PC-3 (cell line): ENCODE measurements around the gene SLC52A1.

Experiments used
- EZH2 ChIP-seq: fragments of 300-600 bp; sonication (generic); IDR thresholded peaks from one replicate; pipeline ENCODE4 v1.6.1; 2017; ENCODE audit warnings: antibody characterized with exemption, mild to moderate bottlenecking, low read length; ENCODE audit not compliant: unreplicated experiment
- TF ChIP-seq, protein P1 (sequence below): fragments of 300-600 bp; sonication (generic); conservative IDR thresholded peaks from 2 replicates; pipeline ENCODE4 v1.5.1; 2017; ENCODE audit warnings: antibody characterized with exemption, low read depth, mild to moderate bottlenecking, low read length

DNA sequence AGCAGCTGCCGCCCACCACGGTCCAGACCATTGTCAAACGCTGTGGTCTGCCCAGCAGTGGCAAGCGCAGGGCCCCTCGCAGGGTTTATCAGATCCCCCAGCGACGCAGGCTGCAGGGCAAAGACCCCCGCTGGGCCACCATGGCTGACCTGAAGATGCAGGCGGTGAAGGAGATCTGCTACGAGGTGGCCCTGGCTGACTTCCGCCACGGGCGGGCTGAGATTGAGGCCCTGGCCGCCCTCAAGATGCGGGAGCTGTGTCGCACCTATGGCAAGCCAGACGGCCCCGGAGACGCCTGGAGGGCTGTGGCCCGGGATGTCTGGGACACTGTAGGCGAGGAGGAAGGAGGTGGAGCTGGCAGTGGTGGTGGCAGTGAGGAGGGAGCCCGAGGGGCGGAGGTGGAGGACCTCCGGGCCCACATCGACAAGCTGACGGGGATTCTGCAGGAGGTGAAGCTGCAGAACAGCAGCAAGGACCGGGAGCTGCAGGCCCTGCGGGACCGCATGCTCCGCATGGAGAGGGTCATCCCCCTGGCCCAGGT, 13.0 kb downstream of the SLC52A1 start:
- TF ChIP-seq, protein P1, sequence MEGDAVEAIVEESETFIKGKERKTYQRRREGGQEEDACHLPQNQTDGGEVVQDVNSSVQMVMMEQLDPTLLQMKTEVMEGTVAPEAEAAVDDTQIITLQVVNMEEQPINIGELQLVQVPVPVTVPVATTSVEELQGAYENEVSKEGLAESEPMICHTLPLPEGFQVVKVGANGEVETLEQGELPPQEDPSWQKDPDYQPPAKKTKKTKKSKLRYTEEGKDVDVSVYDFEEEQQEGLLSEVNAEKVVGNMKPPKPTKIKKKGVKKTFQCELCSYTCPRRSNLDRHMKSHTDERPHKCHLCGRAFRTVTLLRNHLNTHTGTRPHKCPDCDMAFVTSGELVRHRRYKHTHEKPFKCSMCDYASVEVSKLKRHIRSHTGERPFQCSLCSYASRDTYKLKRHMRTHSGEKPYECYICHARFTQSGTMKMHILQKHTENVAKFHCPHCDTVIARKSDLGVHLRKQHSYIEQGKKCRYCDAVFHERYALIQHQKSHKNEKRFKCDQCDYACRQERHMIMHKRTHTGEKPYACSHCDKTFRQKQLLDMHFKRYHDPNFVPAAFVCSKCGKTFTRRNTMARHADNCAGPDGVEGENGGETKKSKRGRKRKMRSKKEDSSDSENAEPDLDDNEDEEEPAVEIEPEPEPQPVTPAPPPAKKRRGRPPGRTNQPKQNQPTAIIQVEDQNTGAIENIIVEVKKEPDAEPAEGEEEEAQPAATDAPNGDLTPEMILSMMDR: no peak
- TF ChIP-seq EZH2: no peak
